PFSK-1 (cell line): ENCODE measurements around the gene NIPAL4.
A peak's percentile ranks its signal among the peaks of the same experiment; 100 is the strongest.

Source experiments
- FOXP2 ChIP-seq: optimal IDR thresholded peaks from 2 replicates; pipeline ENCODE3; 2011; ENCODE audit warnings: borderline replicate concordance, control low read depth, inconsistent platforms; ENCODE audit not compliant: insufficient read depth; ENCODE audit errors: extremely low read length, extremely low read depth
- POLR2AphosphoS5 ChIP-seq: IDR thresholded peaks from 2 replicates; pipeline ENCODE4 v1.6.1; 2012; ENCODE audit warnings: low read depth, mild to moderate bottlenecking, control low read depth, low read length, moderate library complexity
- SIN3A ChIP-seq: IDR thresholded peaks from 2 replicates; pipeline ENCODE4 v1.6.1; 2012; ENCODE audit warnings: mild to moderate bottlenecking, low read length, moderate library complexity, borderline replicate concordance; ENCODE audit not compliant: insufficient read depth
- TAF1 ChIP-seq: IDR thresholded peaks from 2 replicates; pipeline ENCODE4 v1.6.1; 2012; ENCODE audit warnings: low read length, control low read depth, borderline replicate concordance; ENCODE audit not compliant: insufficient read depth
- TF ChIP-seq, protein P1 (sequence below), 2 experiments: IDR thresholded peaks; 2 replicates each; pipeline versions ENCODE4 v1.6.1 to v1.8.0; 2011 to 2012; ENCODE audit warnings: low read depth in 2 of 2, low read length in 2 of 2, control low read depth in 1 of 2, inconsistent platforms in 1 of 2, mild to moderate bottlenecking in 1 of 2, moderate library complexity in 1 of 2; ENCODE audit not compliant: insufficient read depth in 1 of 2

NIPAL4 gene

DNA sequence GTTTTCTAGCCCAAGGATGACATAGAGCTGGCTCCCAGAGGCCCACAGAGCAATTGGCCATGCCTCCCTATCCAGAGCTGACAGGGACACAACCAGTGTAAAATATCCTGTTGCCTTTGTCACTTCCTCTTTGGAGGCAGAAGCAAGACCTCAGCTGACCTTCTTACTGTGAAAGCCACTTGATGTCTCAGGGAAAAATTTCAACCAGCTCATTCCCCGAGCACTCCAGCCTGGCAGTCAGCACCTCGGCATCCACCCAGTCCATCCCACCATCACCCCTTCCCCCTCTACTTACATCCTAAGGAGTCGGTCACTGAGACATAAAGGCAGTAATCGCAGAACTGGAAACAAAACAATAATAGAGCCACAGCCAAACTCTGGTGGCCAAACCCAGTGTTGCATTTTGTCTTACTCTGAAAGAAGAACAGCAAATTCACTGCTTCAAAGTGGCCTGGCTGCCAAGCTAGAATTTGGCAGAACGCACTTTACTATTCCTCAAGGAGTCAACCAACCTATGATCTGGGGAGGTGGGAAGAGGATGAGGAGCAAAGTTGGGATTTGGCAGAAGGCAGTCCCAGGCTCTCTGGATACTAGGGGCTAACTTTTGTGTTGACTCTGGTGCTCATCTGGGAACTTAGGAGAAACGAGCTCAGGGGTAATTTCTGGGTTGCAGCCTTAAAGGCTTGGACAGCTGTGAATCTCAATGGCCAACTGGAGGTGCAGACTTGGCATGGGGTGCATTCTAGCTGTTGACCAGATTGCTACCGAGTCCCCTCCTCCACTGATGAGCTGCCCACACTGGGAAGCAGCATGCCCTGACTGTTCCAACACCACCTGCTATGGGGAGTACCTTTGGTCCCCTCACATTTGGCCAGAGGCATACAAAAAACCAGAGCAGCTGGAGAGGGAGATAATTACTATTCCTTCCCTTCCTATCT lies 13.6 kb downstream of the NIPAL4 start:
- peak; percentile 22 for TF ChIP-seq FOXP2
- TF ChIP-seq, protein P1, sequence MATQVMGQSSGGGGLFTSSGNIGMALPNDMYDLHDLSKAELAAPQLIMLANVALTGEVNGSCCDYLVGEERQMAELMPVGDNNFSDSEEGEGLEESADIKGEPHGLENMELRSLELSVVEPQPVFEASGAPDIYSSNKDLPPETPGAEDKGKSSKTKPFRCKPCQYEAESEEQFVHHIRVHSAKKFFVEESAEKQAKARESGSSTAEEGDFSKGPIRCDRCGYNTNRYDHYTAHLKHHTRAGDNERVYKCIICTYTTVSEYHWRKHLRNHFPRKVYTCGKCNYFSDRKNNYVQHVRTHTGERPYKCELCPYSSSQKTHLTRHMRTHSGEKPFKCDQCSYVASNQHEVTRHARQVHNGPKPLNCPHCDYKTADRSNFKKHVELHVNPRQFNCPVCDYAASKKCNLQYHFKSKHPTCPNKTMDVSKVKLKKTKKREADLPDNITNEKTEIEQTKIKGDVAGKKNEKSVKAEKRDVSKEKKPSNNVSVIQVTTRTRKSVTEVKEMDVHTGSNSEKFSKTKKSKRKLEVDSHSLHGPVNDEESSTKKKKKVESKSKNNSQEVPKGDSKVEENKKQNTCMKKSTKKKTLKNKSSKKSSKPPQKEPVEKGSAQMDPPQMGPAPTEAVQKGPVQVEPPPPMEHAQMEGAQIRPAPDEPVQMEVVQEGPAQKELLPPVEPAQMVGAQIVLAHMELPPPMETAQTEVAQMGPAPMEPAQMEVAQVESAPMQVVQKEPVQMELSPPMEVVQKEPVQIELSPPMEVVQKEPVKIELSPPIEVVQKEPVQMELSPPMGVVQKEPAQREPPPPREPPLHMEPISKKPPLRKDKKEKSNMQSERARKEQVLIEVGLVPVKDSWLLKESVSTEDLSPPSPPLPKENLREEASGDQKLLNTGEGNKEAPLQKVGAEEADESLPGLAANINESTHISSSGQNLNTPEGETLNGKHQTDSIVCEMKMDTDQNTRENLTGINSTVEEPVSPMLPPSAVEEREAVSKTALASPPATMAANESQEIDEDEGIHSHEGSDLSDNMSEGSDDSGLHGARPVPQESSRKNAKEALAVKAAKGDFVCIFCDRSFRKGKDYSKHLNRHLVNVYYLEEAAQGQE (IDR thresholded peaks at IDR 0.05; ENCODE audit: insufficient read depth in 1 of 2, low read depth in 2 of 2, low read length in 2 of 2) = no peak

DNA sequence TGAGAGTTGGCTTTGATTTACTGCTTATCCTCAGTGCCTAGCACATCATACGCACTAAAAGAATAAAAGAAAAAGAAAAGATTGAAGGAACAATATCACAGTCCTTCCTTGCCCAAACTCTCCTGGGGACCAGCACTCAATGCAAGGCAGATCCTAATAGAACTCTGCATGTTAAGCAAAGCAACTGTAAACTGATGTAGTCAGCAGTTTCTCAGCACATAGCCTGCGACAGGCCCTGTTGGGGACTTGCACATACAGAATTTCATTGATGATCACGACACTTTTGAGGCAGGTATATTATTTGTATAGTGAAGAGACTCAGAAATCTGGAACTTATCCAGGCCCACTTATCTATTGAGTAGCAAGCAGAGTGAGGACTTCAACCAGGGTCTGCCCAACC lies 15.4 kb downstream of the NIPAL4 start:
- no peak for TF ChIP-seq TAF1
- no peak for TF ChIP-seq POLR2AphosphoS5
- TF ChIP-seq SIN3A = no peak
- TF ChIP-seq FOXP2 = no peak
- TF ChIP-seq, protein P1 (IDR thresholded peaks at IDR 0.05; ENCODE audit: insufficient read depth in 1 of 2, low read depth in 2 of 2, low read length in 2 of 2) = no peak

DNA sequence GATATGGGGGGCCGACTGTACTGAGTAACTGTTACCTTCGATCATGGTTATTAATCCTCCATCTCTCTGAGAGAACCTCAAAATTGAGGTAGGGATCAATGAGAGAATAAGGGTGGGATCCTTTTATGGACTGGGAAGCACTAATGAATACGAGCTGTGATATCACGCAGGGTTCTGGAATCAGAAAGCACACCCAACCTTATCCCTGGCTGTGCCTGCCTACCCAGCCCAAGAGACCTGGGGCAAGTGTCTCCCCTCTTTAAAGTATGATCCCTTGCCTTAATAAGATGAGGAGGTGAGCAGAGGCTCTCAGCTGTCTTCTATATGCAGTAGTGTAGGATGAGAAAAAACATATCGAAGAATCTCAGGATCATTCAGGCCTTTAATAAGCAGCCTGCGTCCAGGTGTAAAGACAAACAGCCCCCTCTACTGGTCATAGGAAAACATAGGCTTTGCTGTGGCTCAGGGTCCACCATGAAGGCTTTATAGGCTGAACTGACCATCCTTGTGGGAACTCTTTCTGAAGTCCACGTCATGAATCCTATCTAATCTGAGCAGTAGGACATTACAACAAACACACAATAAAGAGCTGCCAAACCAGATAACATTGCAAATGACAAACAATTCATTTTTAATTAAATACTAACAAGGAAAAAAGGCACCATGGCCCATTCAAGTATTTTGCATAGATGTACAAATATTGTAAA lies 16.8 kb downstream of the NIPAL4 start:
- TF ChIP-seq TAF1 = no peak

DNA sequence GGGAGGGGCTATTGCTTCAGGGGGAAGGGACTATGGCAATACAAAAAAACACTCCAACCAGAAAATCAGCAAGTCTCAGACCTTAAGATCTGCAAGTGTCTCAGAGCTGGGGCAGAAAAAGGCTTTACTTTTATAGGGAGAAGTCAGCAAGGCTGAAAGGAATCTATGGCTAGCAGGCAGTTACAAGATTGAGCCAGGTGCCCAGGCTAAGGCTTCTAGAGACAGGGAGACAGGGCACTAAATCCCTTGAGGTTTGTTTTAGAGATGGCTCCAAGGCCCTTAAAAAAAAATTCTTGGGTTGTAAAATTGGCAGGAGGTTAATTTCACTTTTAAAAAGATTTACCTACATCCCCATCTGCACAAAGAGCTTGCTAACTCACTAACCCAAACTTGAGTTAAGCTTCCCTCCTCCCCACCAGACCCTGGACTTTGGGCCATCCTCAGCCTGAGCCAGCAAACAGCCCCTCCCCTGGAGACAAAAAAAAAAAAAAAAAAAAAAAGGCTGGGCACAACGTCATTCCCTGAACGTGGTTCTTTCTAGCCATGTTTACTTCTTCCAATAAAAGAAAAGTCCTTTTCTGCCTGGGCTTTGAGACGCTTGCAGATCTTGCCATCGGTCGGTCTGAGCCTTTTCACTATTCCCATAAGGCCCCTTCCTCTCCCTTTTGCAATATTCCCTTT lies 17.9 kb downstream of the NIPAL4 start:
- no peak for TF ChIP-seq FOXP2
- TF ChIP-seq, protein P1 (IDR thresholded peaks at IDR 0.05; ENCODE audit: insufficient read depth in 1 of 2, low read depth in 2 of 2, low read length in 2 of 2) = no peak

DNA sequence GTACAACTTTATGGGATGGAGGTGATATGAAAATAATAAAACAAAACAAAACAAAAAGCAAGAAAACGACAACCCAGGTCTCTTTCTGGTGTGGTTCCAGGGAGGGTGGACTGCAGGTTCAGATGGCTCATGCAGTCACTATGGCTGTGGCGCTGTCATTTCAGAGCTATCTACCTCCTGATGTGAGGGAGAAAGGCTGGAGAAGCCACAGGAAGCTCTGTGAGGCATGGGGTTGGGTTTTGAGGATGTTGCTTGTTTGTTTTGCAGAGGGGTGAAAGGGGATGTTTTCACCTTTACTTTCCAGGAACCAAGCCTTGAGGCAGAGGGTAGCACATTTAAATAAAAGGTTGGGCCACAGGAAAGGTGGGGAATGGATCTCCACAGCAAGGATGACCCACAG lies 18.7 kb downstream of the NIPAL4 start:
- TF ChIP-seq, protein P1 (IDR thresholded peaks at IDR 0.05; ENCODE audit: insufficient read depth in 1 of 2, low read depth in 2 of 2, low read length in 2 of 2) = no peak
- no peak for TF ChIP-seq SIN3A
